Measurements from ENCODE around the gene BLMH. TPM values are rescaled to one million over a fixed set of nuclear protein-coding genes. Genes with fewer than 3 reads are reported as not detected.

BLMH gene
- total RNA-seq, 1 donor from 2014 or later: 49.5 TPM

DNA sequence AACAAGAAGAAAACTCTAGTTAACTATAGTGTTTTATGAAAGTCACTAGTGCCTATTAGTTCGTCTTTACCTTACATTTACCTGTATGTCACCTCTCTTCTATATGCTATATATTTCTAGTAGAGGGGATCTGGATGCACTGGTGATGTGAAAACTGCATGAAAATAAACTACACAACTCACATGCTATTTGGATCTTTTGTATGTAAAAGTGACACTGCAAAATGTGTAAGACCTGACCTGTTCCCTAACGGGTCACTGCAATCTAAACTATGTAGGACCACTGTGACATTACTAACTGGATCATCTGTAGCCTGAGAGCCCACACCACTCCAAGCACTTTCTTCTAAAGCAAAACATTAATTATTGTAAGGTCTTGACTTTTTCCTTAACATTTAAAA, 1.7 kb downstream of the BLMH start:
- TF ChIP-seq, protein P1, sequence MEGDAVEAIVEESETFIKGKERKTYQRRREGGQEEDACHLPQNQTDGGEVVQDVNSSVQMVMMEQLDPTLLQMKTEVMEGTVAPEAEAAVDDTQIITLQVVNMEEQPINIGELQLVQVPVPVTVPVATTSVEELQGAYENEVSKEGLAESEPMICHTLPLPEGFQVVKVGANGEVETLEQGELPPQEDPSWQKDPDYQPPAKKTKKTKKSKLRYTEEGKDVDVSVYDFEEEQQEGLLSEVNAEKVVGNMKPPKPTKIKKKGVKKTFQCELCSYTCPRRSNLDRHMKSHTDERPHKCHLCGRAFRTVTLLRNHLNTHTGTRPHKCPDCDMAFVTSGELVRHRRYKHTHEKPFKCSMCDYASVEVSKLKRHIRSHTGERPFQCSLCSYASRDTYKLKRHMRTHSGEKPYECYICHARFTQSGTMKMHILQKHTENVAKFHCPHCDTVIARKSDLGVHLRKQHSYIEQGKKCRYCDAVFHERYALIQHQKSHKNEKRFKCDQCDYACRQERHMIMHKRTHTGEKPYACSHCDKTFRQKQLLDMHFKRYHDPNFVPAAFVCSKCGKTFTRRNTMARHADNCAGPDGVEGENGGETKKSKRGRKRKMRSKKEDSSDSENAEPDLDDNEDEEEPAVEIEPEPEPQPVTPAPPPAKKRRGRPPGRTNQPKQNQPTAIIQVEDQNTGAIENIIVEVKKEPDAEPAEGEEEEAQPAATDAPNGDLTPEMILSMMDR (IDR thresholded peaks at IDR 0.05): no peak
- Mint-ChIP-seq H3K27ac (ENCODE audit: unreplicated experiment) (no peak overlapping the region), H3K36me3 (ENCODE audit: low read depth) (peaks cover 11% of the 10 kb centered on the region), H3K4me3 (ENCODE audit: unreplicated experiment) (no peak overlapping the region), H3K4me1 (ENCODE audit: low read depth) (peaks cover 18% of the 10 kb centered on the region), H3K9me3 (ENCODE audit: low read depth) (no peaks in the 10 kb centered on the region), H3K27me3 (ENCODE audit: low read depth) (no peaks in the 10 kb centered on the region)
- DNase-seq (ENCODE audit: low spot score): no peak

DNA sequence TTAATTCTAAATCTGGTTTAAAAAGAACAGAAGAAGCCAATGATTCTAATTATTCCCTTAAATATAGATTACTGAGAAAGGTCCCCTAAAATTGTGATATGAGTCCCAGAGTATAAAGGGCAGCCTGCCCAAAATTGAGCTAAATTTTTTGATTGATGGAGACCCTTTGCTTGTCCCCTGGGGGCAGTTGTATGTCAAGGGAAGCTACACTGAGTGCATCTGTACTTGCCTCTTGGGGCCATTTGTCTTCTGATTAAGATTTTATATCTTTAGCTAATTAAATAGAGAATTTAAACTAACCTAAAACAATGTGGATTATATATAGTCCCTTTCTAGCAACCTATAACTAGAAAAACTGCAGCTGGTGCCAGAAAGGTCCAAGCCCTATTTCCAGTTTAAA, 12.6 kb downstream of the BLMH start:
- peaks cover 14% of the 10 kb centered on the region for H3K36me3 Mint-ChIP-seq (ENCODE audit: low read depth)
- no peak for DNase-seq (ENCODE audit: low spot score)
- H3K27me3 Mint-ChIP-seq (ENCODE audit: low read depth): no peaks in the 10 kb centered on the region
- no peaks in the 10 kb centered on the region for H3K9me3 Mint-ChIP-seq (ENCODE audit: low read depth)
- H3K4me3 Mint-ChIP-seq (ENCODE audit: unreplicated experiment): no peak overlapping the region
- TF ChIP-seq, protein P1 (IDR thresholded peaks at IDR 0.05): no peak
- no peaks in the 10 kb centered on the region for H3K4me1 Mint-ChIP-seq (ENCODE audit: low read depth)
- no peak overlapping the region for H3K27ac Mint-ChIP-seq (ENCODE audit: unreplicated experiment)

DNA sequence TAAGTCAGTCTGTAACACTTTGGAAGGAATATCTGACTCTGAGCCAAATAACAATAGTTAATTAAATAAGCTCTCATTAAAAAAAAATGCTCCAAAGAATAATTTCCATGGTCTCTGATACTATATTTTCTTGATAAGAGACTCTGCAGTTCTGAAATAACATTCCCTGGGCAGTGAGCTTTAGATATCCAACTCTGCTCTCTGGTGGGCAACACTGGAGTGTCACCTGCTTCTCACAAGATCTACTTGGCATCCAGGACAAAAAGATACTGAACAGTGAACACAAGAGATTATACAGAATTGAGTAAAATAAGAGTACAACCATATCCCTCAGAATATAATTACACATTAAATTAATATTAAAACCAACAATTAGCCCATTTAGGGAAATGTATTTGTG, 13.7 kb downstream of the BLMH start:
- peaks cover 20% of the 10 kb centered on the region for H3K36me3 Mint-ChIP-seq (ENCODE audit: low read depth)
- H3K27me3 Mint-ChIP-seq (ENCODE audit: low read depth): no peaks in the 10 kb centered on the region
- TF ChIP-seq, protein P1 (IDR thresholded peaks at IDR 0.05): peak; percentile 78
- no peaks in the 10 kb centered on the region for H3K9me3 Mint-ChIP-seq (ENCODE audit: low read depth)
- H3K27ac Mint-ChIP-seq (ENCODE audit: unreplicated experiment): no peak overlapping the region
- H3K4me1 Mint-ChIP-seq (ENCODE audit: low read depth): no peaks in the 10 kb centered on the region
- DNase-seq (ENCODE audit: low spot score): no peak
- no peak overlapping the region for H3K4me3 Mint-ChIP-seq (ENCODE audit: unreplicated experiment)

DNA sequence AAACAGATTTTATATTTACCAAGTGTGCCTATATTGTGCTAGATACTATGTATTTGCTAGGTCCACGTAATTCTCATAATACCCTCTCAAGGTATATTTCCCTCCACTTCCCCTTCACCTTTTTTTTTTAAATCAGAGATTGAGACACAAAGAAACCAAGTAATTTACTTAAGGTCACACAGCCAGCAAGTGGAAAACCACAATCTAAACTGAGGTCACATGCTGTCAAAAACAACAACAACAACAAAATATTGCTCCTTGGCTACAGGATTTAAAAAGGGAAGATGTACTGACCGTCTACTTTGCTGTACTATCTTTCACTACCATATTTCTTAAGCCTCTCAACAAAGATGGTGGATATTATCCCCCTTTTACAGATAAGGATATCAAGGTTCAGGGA, 15.8 kb downstream of the BLMH start:
- no peak overlapping the region for H3K27ac Mint-ChIP-seq (ENCODE audit: unreplicated experiment)
- H3K9me3 Mint-ChIP-seq (ENCODE audit: low read depth): no peaks in the 10 kb centered on the region
- peaks cover 33% of the 10 kb centered on the region for H3K36me3 Mint-ChIP-seq (ENCODE audit: low read depth)
- TF ChIP-seq, protein P1 (IDR thresholded peaks at IDR 0.05): no peak
- no peaks in the 10 kb centered on the region for H3K27me3 Mint-ChIP-seq (ENCODE audit: low read depth)
- DNase-seq (ENCODE audit: low spot score): no peak
- H3K4me3 Mint-ChIP-seq (ENCODE audit: unreplicated experiment): no peak overlapping the region
- H3K4me1 Mint-ChIP-seq (ENCODE audit: low read depth): peaks cover 8% of the 10 kb centered on the region

DNA sequence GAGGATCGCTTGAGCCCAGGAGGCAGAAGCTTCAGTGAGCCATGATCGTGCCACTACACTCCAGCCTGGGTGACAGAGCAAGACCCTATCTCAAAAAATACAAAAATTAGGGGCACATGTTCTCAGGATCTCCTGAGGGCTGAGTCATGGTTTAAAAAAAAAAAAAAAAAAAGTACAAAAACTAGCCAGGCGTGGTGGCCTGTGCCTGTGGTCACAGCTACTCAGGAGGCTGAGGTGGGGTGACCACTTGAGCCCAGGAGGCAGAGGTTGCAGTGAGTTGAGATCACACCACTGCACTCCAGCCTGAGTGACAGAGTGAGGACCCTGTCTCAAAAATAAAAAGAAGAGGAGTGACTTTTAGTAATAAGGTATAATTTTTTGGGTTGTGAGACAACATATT, 16.9 kb downstream of the BLMH start:
- peaks cover 10% of the 10 kb centered on the region for H3K4me1 Mint-ChIP-seq (ENCODE audit: low read depth)
- no peaks in the 10 kb centered on the region for H3K27me3 Mint-ChIP-seq (ENCODE audit: low read depth)
- no peak for DNase-seq (ENCODE audit: low spot score)

More for the DNA sequence above, 16.9 kb downstream of the BLMH start:
- H3K36me3 Mint-ChIP-seq (ENCODE audit: low read depth): peaks cover 36% of the 10 kb centered on the region
- no peaks in the 10 kb centered on the region for H3K9me3 Mint-ChIP-seq (ENCODE audit: low read depth)
- TF ChIP-seq, protein P1 (IDR thresholded peaks at IDR 0.05): no peak
- H3K27ac Mint-ChIP-seq (ENCODE audit: unreplicated experiment): peak overlapping the region; percentile 27
- no peak overlapping the region for H3K4me3 Mint-ChIP-seq (ENCODE audit: unreplicated experiment)
